Hematopoietic multipotent progenitor cell treated with erythropoietin and hydrocortisone succinate and interleukin-3 and kit ligand, for 4 days (in vitro differentiated cells): ENCODE data around the gene CNN2.

Experiments used
- DNase-seq: peaks from one replicate; pipeline ENCODE4 v3.0.0-alpha.2; 2015

Gene CNN2

GRCh38 chr19:996051-996838, 30.2 kb upstream of the CNN2 start:
- peak; percentile 71 for DNase-seq

- DNase-seq, result peak; percentile 9
These were observed 28.3 kb upstream of the CNN2 start for GRCh38 chr19:998064-998463.

DNA sequence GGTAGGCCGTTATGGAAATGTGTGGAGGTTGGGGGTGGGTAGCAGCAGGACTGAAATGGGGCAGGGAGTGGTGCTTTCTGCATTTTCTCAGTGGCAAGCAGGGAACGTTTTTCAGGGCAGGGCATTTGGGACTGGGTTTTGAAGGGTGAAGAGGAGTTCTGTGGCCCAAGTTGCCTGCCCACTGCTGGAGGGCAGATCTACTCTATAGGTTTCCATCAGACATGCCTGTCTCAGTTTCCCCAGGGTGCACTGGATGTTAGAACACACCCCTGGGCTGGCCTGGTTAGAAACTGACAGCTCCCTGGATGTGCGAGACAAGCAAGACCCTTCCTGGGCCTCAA, 27.1 kb upstream of the CNN2 start:
- DNase-seq, result no peak

DNA sequence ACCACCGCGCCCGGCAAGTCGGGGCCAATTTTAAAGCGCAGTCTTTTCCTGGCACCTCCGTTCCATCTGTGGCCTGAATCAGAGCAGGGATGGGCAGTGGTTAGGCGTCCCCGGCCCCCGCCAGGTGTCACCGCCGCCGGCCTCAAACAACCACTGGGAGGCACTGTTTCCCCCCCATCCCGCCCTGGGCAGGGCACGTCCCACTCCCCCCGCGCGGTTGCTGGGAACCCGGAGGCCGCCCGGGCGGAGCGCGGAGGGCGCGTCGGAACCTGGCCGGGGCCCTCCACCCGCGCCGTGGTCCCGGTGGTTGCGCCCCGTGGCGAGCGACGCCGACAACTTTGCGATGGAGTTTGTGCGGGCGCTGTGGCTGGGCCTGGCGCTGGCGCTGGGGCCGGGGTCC, 26.3 kb upstream of the CNN2 start, which contains the start of gene GRIN3B:
Gene GRIN3B (plus strand): TSS at position 325 of the 400 bp plus-strand sequence. CDS start 19 bp downstream, at position 344.
- DNase-seq, result peak; percentile 78

- DNase-seq, result no peak
These were observed 25.5 kb upstream of the CNN2 start for GRCh38 chr19:1000591-1001537.

GRCh38 chr19:1001538-1002166, 24.8 kb upstream of the CNN2 start:
- DNase-seq, result peak; percentile 72

GRCh38 chr19:1002600-1002999, 23.8 kb upstream of the CNN2 start:
- DNase-seq, result no peak

DNA sequence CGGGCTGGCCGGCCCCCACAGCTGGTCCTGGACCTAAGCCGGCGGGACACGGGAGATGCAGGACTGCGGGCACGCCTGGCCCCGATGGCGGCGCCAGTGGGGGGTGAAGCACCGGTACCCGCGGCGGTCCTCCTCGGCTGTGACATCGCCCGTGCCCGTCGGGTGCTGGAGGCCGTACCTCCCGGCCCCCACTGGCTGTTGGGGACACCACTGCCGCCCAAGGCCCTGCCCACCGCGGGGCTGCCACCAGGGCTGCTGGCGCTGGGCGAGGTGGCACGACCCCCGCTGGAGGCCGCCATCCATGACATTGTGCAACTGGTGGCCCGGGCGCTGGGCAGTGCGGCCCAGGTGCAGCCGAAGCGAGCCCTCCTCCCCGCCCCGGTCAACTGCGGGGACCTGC, 23.1 kb upstream of the CNN2 start:
- DNase-seq, result no peak

GRCh38 chr19:1004204-1004802, 22.1 kb upstream of the CNN2 start:
- DNase-seq, result no peak

- DNase-seq, result peak; percentile 5
These were observed 21.4 kb upstream of the CNN2 start for GRCh38 chr19:1004803-1005664.

DNA sequence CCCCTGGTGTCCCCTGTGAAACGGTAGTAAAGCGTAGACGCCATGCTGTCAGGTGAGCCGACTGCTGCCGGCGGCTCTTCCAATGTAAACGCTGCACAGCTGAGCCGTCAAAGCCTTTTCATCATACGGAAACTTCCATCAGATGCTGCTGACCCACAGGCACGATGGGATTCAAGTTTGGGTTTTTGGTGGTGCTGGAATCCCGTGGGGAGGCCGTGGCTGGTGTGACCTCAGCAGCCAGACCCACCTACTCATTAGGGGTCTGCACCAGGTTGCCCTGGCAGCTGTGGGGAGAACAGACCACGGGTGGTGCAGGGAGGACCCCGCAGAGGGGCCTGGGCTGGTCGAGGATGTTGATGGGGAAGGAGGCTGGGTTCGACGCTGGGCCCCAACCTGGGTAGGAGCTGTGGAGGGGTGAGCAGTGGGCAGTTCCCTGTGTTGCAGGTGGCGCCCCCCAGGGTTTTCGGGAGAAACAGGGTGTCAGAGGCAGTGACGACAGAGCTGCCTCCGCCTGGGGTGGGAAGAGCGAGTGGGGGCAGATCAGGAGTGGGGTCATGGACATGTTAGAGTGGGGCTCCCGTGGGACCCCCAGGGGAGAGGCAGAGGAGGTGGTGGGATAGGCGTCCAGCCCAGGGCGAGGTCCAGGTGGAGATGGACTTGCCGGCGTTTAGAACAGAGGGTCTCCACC, 19.6 kb upstream of the CNN2 start:
- DNase-seq, result no peak

- no peak for DNase-seq
These were observed 18.8 kb upstream of the CNN2 start for GRCh38 chr19:1007399-1008251.

DNA sequence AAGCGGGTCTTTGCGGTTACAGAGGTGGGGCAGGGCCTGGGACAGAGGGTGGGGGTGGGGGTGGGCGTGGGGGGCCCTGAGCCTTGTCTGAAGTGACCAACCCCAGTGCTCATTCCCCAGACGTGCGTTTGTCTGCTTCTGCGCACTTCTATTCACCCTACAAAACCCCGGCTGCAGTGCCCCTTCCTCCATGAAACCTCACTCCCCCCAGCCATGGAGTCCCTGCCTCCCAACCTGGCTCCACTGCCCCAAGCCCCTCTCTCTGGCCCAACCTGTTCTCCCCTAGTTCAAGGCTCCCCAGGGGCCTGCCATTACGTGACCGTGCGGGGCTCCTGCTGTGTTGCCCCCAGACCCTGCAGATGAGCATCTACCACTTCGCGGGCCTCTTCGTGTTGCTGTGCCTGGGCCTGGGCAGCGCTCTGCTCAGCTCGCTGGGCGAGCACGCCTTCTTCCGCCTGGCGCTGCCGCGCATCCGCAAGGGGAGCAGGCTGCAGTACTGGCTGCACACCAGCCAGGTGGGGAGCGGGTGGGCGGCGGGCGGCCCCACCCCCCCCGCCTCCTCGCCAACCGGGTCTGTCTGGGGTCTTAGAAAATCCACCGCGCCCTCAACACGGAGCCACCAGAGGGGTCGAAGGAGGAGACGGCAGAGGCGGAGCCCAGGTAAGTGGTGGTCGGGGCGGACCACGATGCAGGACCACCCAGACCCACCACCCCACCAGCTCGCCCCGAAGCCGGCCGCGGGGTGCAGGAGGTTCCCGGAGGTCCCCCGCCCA, 18.0 kb upstream of the CNN2 start:
- no peak for DNase-seq

DNA sequence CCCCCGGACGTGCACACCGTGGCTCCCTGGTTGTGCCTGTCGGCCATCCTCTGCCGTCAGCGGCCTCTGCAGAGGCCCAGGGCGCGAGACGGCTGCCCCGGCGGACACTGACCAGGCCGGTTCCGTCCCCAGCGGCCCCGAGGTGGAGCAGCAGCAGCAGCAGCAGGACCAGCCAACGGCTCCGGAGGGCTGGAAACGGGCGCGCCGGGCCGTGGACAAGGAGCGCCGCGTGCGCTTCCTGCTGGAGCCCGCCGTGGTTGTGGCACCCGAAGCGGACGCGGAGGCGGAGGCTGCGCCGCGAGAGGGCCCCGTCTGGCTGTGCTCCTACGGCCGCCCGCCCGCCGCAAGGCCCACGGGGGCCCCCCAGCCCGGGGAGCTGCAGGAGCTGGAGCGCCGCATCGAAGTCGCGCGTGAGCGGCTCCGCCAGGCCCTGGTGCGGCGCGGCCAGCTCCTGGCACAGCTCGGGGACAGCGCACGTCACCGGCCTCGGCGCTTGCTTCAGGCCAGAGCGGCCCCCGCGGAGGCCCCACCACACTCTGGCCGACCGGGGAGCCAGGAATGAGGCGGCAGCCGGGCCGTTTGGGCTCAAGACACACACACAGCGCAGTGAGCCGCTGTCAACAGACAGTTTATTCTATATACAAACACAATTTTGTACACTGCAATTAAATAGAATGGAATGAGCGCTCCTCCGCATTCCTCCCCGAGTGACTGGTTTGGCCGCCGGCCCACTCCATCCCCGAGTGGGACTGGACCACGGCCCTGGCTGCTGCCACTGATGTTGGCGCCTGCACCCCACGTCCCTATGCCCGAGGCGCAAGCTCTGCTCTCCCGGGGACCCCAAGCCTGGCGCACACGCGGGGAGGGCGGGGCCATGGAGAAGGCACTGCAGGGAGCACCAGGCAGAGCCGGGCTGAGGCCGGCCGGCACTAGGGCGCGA, 17.1 kb upstream of the CNN2 start:
- DNase-seq, result peak; percentile 9

GRCh38 chr19:1009981-1010538, 16.3 kb upstream of the CNN2 start:
- no peak for DNase-seq

DNA sequence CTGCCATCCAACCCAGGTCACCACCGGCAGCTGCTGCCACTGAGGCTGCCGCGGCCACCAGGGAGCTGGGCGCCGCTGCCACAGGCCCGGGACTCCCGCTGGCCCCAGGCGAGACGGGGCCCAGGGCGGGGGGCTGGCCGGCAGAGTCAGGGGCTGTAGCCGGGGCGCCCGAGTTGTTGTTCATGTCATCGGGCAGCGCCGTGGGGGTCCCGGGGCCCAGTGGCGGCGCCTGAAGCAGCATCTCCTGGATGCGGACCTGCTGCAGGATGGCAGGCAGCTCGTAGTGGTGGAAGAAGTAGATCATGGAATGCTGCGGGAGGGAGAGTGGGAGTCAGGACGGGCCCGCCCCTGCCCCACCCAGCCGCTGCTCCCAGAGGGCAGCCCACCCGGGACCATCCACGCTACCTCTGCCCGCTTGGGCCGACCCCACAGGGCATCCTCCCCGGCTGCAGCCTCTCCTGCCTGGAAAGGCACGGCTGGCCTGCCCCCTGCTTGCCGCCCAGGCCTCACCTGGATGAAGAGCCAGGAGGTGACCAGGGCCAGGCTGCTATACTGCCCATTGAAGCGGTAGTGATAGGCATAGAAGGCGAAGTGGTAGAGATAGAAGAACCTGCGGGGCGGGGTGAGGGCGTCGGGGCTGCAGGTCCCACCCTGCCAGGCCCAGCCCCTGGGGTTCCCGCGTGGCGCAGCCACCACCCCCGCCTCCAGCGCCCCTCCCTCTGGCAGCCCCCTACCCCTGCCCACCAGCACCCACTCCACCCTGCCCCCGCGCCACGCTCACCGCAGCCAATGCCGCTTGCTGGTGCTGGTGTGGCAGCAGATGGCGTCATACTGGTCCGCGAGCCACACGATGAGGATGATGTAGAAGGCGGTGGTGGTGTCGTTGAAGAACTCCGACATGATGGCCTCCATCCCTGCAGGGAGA, 15.6 kb upstream of the CNN2 start:
- DNase-seq, result no peak

- no peak for DNase-seq
These were observed 14.5 kb upstream of the CNN2 start for GRCh38 chr19:1011831-1012333.
